ENCODE results near the gene HNRNPA0.
"Not testable (repeated sequence)": the region's sequence is repeated elsewhere in the genome, so short reads cannot be mapped to it uniquely, and the experiment has no call there.

The HNRNPA0 gene

DNA sequence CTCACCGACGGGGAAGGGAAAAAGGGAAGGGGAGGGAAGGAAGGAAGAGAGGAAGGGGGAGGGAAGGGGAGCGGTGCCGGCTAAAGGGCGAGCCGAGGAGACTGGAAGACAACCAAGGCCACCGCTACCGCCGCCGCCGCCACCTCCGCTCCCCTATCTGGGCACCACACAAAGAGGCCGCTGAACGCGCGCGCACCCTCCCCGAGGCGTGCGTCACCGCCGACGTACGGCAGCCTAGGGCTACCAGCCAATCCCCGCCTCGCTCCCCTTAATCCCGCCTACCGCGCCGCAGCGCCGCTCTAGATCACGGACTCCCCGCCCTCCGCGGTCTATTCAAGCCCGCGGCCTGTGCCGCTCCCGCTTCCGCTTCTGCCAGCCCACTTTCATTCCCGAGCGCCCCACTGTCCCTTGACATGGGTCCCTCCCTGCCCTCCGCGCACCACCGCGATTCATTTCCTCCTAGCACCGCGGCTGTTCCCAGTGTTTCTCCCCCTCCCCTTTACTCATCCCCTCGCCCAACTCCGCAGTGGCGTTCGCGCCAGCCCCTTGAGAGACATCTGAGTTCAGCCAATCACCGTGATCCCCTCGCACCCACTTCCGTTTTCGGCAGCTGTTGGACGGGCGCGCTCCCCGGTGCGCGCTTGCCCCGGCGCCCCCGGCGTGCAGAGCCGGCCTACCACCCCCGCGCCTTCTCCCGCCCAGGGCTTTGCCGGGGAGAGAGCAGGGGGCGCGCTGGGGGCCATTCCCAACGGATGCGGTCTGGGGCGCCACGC lies at the start of gene HNRNPA0:
HNRNPA0 (minus strand) TSS at position 176 of the 773 bp plus-strand sequence. CDS start 297 bp downstream, outside the sequence.
- peak; percentile 95 for DNase-seq (ENCODE audit: low spot score)

DNA sequence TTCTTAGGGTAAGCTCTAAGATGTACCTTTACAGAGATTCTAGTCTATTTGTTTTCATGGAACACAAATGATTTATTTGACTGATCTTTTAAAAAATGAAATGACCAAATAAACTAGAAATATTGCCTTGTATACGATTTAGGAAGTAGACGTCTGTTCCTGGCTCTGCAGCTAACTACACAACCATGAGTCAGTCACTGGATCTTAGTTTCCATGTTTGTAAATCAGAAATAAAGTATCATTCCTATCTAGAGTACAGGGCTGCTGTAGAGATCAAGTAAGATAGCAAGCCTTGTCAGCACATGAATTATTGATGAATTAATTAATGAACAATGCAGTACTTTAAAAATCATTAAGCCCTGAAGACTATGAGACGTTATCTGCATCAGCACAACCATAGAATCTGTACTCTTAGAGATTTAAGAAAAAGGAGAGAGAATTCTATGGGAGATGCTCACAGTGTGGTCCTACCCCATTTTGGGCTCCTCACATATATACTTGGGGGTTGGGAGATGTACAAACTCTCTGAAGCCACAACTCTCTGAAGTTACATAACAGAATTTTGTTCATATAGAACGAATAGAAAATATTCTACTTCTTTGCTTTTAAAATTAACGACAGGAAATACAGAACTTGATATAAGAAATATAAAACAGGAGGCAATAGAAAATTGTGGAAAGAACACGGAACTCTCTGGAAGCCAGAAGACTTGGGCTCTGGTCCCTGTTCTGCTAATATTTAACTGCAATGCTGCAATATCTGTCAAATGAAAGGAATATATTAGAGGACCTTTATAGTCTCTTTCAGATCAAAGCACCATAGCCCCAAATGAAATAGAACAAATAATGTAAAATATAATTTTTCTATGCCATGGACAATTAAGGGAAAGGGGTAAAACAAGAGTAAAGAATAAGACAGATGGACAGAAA lies 48.4 kb upstream of the HNRNPA0 start:
- DNase-seq (ENCODE audit: low spot score), result no peak

GRCh38 chr5:137800700-137801411 lies 46.7 kb upstream of the HNRNPA0 start:
- DNase-seq (ENCODE audit: low spot score), result no peak

DNA sequence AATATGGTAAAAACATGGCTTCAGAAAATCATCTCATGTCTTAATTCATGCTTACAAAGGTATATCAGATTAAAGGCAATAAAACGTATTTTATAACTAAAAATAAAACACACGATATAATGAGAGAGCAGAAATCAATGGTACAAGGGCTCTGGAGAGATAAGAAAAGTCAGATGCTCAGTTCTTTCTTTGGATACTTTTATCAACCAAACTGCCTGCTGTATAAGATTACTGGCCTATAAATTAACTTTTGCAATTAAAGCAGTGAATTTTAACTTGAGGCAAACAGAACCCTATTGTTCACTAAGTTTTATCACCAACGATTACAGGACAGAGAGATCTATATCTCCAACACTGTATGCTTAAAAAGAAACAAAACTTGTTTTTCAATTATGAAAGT lies 42.1 kb upstream of the HNRNPA0 start:
- no peak for DNase-seq (ENCODE audit: low spot score)

DNA sequence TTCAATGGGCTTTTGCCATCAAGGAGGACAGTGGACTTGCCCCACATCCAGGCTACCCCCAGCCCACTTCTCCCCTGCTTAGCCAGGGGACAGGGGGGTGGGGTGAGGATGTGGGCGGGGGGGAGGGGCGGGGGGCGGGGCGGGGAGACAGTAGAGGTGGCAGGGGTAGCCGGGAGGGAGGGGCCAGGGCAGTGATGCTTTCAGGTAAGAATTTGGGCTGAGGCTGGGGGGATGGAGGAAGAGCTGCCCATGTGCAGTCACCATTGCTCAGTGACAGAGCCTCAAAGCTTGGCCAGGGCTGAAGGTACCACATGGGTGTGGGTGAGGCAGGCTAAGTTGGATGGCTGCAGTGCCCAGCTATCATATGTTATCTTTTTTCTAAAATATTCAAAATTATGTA lies 40.7 kb upstream of the HNRNPA0 start:
- no peak for DNase-seq (ENCODE audit: low spot score)

GRCh38 chr5:137792303-137792702 lies 38.1 kb upstream of the HNRNPA0 start:
- no peak for DNase-seq (ENCODE audit: low spot score)

DNA sequence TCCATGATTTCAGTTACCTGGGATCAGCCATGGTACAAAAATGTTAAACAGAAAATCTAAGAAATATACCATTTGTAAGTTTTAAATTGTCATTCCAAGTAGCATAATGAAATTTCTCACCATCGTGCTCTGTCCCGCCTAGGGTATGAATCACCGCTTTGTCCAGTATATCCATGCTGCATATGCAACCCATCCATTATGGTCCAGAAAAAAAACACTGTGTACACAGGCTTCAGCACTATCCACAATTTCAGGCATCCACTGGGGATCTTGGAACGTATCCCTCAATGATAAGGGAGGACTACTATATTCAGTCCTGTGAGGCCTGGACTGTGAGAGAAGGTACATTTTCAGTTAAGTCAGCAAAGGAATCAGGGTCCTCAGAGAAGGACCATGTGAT lies 37.6 kb upstream of the HNRNPA0 start:
- DNase-seq (ENCODE audit: low spot score), result no peak

DNA sequence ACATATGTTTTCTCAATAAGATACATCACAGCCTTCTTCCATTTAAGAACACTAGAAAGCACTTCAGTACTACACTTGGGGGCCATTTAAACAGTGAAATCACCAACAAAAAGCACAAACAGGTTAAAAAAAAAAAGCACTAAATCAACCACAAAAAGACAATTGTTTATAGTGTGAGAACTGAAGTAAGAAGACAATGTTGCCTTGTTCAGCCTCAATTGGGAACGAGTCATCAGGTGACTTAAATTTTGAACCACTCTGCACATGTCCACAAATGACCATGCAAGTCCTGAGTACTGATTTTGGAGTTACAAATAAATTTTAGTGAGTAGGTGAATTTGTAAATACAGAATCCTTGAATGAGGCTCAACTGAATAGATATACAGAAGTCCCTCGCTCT lies 37.2 kb upstream of the HNRNPA0 start:
- DNase-seq (ENCODE audit: low spot score), result no peak

DNA sequence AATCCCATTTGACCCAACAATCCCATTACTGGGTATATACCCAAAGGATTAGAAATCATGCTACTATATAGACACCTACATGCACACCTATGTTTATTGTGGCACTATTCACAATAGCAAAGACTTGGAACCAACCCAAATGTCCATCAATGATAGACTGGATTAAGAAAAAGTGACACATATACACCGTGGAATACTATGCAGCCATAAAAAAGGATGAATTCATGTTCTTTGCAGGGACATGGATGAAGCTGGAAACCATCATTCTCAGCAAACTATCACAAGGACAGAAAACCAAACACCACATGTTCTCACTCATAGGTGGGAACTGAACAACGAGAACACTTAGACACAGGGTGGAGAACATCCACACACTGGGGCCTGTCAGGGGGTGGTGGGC lies 34.4 kb upstream of the HNRNPA0 start:
- DNase-seq (ENCODE audit: low spot score), result not testable (repeated sequence)

GRCh38 chr5:137782984-137783536 lies 28.9 kb upstream of the HNRNPA0 start:
- no peak for DNase-seq (ENCODE audit: low spot score)

- no peak for DNase-seq (ENCODE audit: low spot score)
These were observed 27.9 kb upstream of the HNRNPA0 start for GRCh38 chr5:137782055-137782454.

GRCh38 chr5:137778772-137779564 lies 24.8 kb upstream of the HNRNPA0 start:
- peak; percentile 3 for DNase-seq (ENCODE audit: low spot score)

- not testable (repeated sequence) for DNase-seq (ENCODE audit: low spot score)
These were observed 13.8 kb upstream of the HNRNPA0 start for GRCh38 chr5:137767937-137768336.

DNA sequence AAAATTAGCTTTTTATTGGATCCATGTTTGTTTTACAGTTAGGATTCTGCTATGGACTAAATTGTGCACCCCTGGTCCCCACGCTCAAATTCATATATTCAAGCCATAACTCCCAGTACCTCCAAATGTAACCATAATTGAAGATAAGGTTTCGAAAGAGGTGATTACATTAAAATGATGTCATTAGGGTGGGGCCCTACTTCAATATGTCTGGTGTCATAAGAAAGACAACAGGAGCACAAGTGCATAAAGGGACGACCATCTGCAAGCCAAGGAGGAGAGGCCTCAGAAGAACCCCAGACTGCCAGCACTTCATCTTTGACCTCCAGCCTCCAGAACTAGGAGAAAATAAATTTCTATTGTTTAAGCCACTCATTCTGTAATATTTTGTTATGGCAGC lies 7.4 kb upstream of the HNRNPA0 start:
- no peak for DNase-seq (ENCODE audit: low spot score)

GRCh38 chr5:137760719-137761516 lies 6.8 kb upstream of the HNRNPA0 start:
- no peak for DNase-seq (ENCODE audit: low spot score)

DNA sequence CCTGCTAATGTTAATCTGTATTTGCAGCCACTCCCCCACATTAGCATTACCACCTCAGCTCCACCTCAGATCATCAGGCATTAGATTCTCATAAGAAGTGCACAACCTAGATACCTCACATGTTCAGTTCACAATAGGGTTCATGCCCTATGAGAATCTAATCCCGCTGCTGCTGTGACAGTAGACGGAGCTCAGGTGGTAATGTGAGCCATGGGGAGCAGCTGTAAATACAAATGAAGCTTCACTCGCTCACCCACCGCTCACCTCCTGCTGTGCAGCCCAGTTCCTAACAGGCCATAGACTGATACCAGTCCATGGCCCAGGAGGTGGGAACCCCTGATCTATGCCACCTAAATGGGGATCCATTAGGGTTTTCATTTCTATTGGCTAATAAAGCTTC lies 6.1 kb upstream of the HNRNPA0 start:
- no peak for DNase-seq (ENCODE audit: low spot score)

GRCh38 chr5:137758715-137759306 lies 4.6 kb upstream of the HNRNPA0 start:
- DNase-seq (ENCODE audit: low spot score), result no peak

DNA sequence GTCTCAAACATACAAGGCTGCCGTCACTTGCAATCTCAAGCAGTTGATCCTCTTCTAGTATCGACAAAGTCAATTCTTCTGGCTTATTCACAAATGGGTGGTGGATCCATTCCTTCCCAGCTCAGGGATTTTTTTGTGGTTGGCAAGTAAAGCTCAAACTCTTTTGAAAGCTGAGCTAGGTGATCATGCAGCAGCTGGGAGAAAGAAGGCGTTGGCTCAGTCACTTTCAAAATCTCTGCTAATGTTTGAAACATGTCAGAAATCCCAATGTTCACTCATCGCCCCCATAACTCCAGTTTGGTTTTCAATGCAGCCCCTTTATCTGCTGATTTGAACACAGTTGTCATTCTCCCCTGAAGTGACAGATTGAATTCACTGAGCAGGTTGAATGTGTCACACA lies 4.0 kb upstream of the HNRNPA0 start:
- DNase-seq (ENCODE audit: low spot score), result no peak

DNA sequence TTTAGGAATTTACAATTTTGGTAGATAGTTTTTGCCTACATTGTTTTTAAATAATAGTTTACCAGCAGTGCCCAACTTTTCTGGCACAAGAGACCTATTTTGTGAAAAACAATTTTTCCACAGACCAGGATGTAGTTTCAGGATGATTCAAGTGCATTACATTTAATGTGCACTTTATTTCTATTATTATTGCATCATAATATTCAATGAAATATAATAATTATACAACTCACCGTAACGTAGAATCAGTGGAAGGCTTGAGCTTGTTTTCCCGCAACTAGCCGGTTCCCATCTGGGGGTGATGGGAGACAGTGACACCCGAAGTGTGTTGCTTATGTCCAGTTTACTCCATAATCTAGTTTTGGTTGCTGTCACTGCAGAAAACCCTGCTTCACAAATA lies 3.5 kb upstream of the HNRNPA0 start:
- no peak for DNase-seq (ENCODE audit: low spot score)

Measured in CD4-positive, alpha-beta T cell treated with Interleukin-6 at 100 ng/mL for 8 hours (primary cell).